GM12878 (cell line): ENCODE results near the gene CMSS1. TPM values are rescaled to one million over a fixed set of nuclear protein-coding genes. Genes with fewer than 3 reads are reported as not detected.

ENCODE experiments used
- ATAC-seq: fragments of 200-7000 bp; cut with Tn5 transposase; 3 replicates; pipeline ENCODE4 v1.9.1; 2020; ENCODE audit warnings: mild to moderate bottlenecking, moderate library complexity
- BruUV-seq: library from RNA; stranded (reverse); fragments of 400-500 nt; replicated peaks from 2 replicates; lab custom pipeline; 2021; lab: Mats Ljungman, UMichigan
- CTCF ChIA-PET: fragments of 300-600 bp; sonication (Branson Sonifier 250); formaldehyde crosslinking; extraction: SDS; loops from one replicate; lab custom pipeline; 2021; ENCODE audit warnings: inconsistent platforms; lab: Yijun Ruan, JAX
- POLR2A ChIA-PET: fragments of 350-600 bp; formaldehyde crosslinking; extraction: SDS; loops from one replicate; lab custom pipeline; 2021; ENCODE audit warnings: inconsistent platforms; lab: Charles Lee
- RAD21 ChIA-PET: fragments of 300-600 bp; sonication (Branson Sonifier 250); formaldehyde crosslinking; loops from one replicate; lab custom pipeline; 2023; ENCODE audit warnings: antibody characterized with exemption; ENCODE audit not compliant: unreplicated experiment; lab: Charles Lee
- SMC1A ChIA-PET: fragments of 300-600 bp; sonication (Branson Sonifier 250); formaldehyde crosslinking; loops from one replicate; lab custom pipeline; 2023; ENCODE audit not compliant: unreplicated experiment, uncharacterized antibody; lab: Charles Lee
- DNase-seq: peaks from one replicate; pipeline ENCODE4 v3.0.0-alpha.2; 2011; ENCODE audit warnings: low read depth, low spot score
- FAIRE-seq: peaks from 3 replicates; lab custom pipeline; 2011; peaks lifted over from hg19 to GRCh38; lab: Jason Lieb, UNC
- H2AFZ ChIP-seq: 2 replicates; pipeline ENCODE4 v1.6.0; 2011; ENCODE audit warnings: low read depth, low read length, control low read depth; ENCODE audit not compliant: control insufficient read depth
- H3K27ac ChIP-seq: 2 replicates; pipeline ENCODE4 v1.5.1; 2011; ENCODE audit warnings: control low read depth; ENCODE audit not compliant: control insufficient read depth, insufficient read depth
- H3K27me3 ChIP-seq, 2 experiments: replicated peaks in 1 of 2; 2 replicates each; pipeline versions ENCODE4 v1.6.0 to v1.6.1; 2011; ENCODE audit warnings: low read length in 1 of 2; ENCODE audit not compliant: control insufficient read depth in 2 of 2, insufficient read depth in 2 of 2
- H3K36me3 ChIP-seq, 2 experiments: 2 replicates each; pipeline ENCODE4 v1.5.1; 2011; ENCODE audit warnings: low read length in 1 of 2; ENCODE audit not compliant: control insufficient read depth in 2 of 2, insufficient read depth in 2 of 2
- H3K4me1 ChIP-seq: 2 replicates; pipeline ENCODE4 v1.6.1; 2011; ENCODE audit warnings: mild to moderate bottlenecking, low read length, moderate library complexity, mixed read lengths; ENCODE audit not compliant: control insufficient read depth, insufficient read depth
- H3K4me2 ChIP-seq: 2 replicates; pipeline ENCODE4 v1.6.0; 2011; ENCODE audit warnings: control low read depth; ENCODE audit not compliant: control insufficient read depth, insufficient read depth
- H3K4me3 ChIP-seq: fragments of 200-600 bp; sonication (generic); 2 replicates; pipeline ENCODE4 v1.5.1; 2016
- H3K79me2 ChIP-seq: 2 replicates; pipeline ENCODE4 v1.6.0; 2011; ENCODE audit warnings: low read length; ENCODE audit not compliant: control insufficient read depth, insufficient read depth
- H3K9ac ChIP-seq: 2 replicates; pipeline ENCODE4 v1.8.0; 2011; ENCODE audit warnings: low read length, control low read depth, mixed read lengths; ENCODE audit not compliant: control insufficient read depth, insufficient read depth
- H3K9me3 ChIP-seq: replicated peaks from 3 replicates; pipeline ENCODE4 v1.5.1; 2011; ENCODE audit warnings: mild to moderate bottlenecking, low read length; ENCODE audit not compliant: control insufficient read depth, insufficient read depth
- H4K20me1 ChIP-seq: 2 replicates; pipeline ENCODE4 v1.6.0; 2011; ENCODE audit not compliant: control insufficient read depth, insufficient read depth
- BCL3 ChIP-seq: IDR thresholded peaks from 2 replicates; pipeline ENCODE4 v1.6.1; 2011; ENCODE audit warnings: borderline replicate concordance, low read depth, mild to moderate bottlenecking, moderate library complexity, low read length; ENCODE audit not compliant: insufficient read depth, poor library complexity, severe bottlenecking
- CBX3 ChIP-seq: fragments of 200-600 bp; sonication (generic); IDR thresholded peaks from 2 replicates; pipeline ENCODE4 v1.6.1; 2016; ENCODE audit warnings: low read depth, borderline replicate concordance
- E2F8 ChIP-seq: fragments of 450-650 bp; IDR thresholded peaks from 2 replicates; pipeline ENCODE4 v1.6.1; 2018; ENCODE audit warnings: mild to moderate bottlenecking, low read depth, moderate library complexity; ENCODE audit not compliant: partially characterized antibody
- FOXM1 ChIP-seq: IDR thresholded peaks from 2 replicates; pipeline ENCODE4 v1.6.1; 2012; ENCODE audit warnings: low read depth, mild to moderate bottlenecking, inconsistent platforms, low read length, moderate library complexity
- RAD51 ChIP-seq: fragments of 450-650 bp; IDR thresholded peaks from 2 replicates; pipeline ENCODE4 v1.6.1; 2016; ENCODE audit warnings: moderate library complexity, mild to moderate bottlenecking, inconsistent platforms
- RUNX3 ChIP-seq: IDR thresholded peaks from 2 replicates; pipeline ENCODE4 v1.6.1; 2012; ENCODE audit warnings: low read length, inconsistent platforms
- SRF ChIP-seq, 2 experiments: IDR thresholded peaks; 2 replicates each; pipeline ENCODE4 v1.6.1; 2011; ENCODE audit warnings: low read depth in 2 of 2, low read length in 2 of 2, mild to moderate bottlenecking in 1 of 2, moderate library complexity in 1 of 2
- USF1 ChIP-seq: IDR thresholded peaks from 2 replicates; pipeline ENCODE4 v1.6.1; 2011; ENCODE audit warnings: borderline replicate concordance, low read depth, mild to moderate bottlenecking, moderate library complexity, mixed read lengths, low read length; ENCODE audit not compliant: insufficient read depth; ENCODE audit errors: extremely low read length
- YBX1 ChIP-seq: fragments of 450-650 bp; IDR thresholded peaks from 2 replicates; pipeline ENCODE4 v1.6.1; 2016; ENCODE audit warnings: antibody characterized with exemption
- ZNF207 ChIP-seq: fragments of 450-650 bp; IDR thresholded peaks from 2 replicates; pipeline ENCODE4 v1.6.1; 2014; ENCODE audit warnings: antibody characterized with exemption, mild to moderate bottlenecking, borderline replicate concordance
- ZNF217 ChIP-seq: fragments of 450-650 bp; IDR thresholded peaks from 2 replicates; pipeline ENCODE4 v1.6.1; 2017; ENCODE audit warnings: antibody characterized with exemption, mild to moderate bottlenecking
- WGBS: methylation state at CpG from one replicate; pipeline ENCODE4 v1.1.6; 2016; ENCODE audit warnings: low lambda C conversion rate; ENCODE audit not compliant: insufficient replicate concordance, insufficient coverage; ENCODE audit errors: missing lambda C conversion rate; 5-methylcytosine and 5-hydroxymethylcytosine counted together
- in situ Hi-C: fragments of 300-500 bp; cut with MboI; formaldehyde crosslinking; loops from 9 replicates; pipeline ENCODE4 v1.14.3; 2018; ENCODE audit warnings: mixed read lengths
- intact Hi-C: fragments of 100-400 bp; cut with micrococcal nuclease; formaldehyde crosslinking; loops from one replicate; pipeline ENCODE4 v1.14.2; 2022; ENCODE audit not compliant: unreplicated experiment
- polyA plus RNA-seq, 11 experiments: library from polyadenylated mRNA; depleted of rRNA in 4 of 11; unstranded in 6 of 11; stranded (reverse) in 5 of 11; fragments of >200 nt; fragmentation: Nextera tagmentation in 4 of 11; fragmentation: Illumina TruSeq in 1 of 11; extraction: Ambion mirVana in 4 of 11; extraction: Trizol in 1 of 11; gene quantifications; 1 replicate in 1 of 11; 2 replicates in 10 of 11; pipeline versions ENCODE4 v1.2.1 to v1.2.3, GENCODE V29; 2011 to 2016; ENCODE audit warnings: inconsistent platforms in 2 of 11, missing spikeins in 2 of 11, low read depth in 1 of 11
- total RNA-seq, 4 experiments: library from RNA; depleted of rRNA in 3 of 4; stranded (reverse); fragments of >200 nt in 3 of 4; fragmentation: Illumina TruSeq in 1 of 4; extraction: Trizol in 1 of 4; gene quantifications; 2 replicates each; pipeline versions ENCODE4 v1.2.1 to v1.2.3, GENCODE V29; 2013 to 2021

The CMSS1 gene
- total and polyA plus RNA-seq, 10 of the 15 experiments (the other 5 are each of a cell fraction or from before 2014, with no cell fraction given) = 31.0 to 118 (median 70.1) TPM

- ChIA-PET CTCF (no interaction called here), POLR2A (no interaction called here), RAD21 (no interaction called here), SMC1A (interaction anchor here (0.6 to 1.2 kb wide), 3 partner anchors 15 to 462 kb away, joined by 3 read pairs; no protein-coding TSS in a partner anchor)
- in situ Hi-C loops (no loop called here), intact Hi-C loops (no loop called here)
- WGBS = 92% methylated on average over 2 of the region's 2 CpGs
- BruUV-seq = no TSS peak
- no peak overlapping the region for H3K4me2 ChIP-seq
- H3K4me1 ChIP-seq = no peaks in the 10 kb centered on the region
- H4K20me1 ChIP-seq = no peaks in the 10 kb centered on the region
- H2AFZ ChIP-seq = no peak overlapping the region
- H3K36me3 ChIP-seq = no peaks in the 10 kb centered on the region
- TF ChIP-seq USF1 = no peak
- TF ChIP-seq RUNX3 = no peak
- TF ChIP-seq YBX1 = no peak
- no peak for TF ChIP-seq CBX3
- no peak for TF ChIP-seq FOXM1
- no peak for TF ChIP-seq BCL3
- TF ChIP-seq ZNF207 = no peak
- TF ChIP-seq E2F8 = no peak
- no peak for TF ChIP-seq SRF (IDR thresholded peaks at IDR 0.05; ENCODE audit: low read depth in 2 of 2, low read length in 2 of 2)
- no peak for TF ChIP-seq RAD51
- no peak for TF ChIP-seq ZNF217
- no peak overlapping the region for H3K27ac ChIP-seq
- no peaks in the 10 kb centered on the region for H3K9me3 ChIP-seq
- no peak overlapping the region for H3K9ac ChIP-seq
- no peak for DNase-seq
- no peaks in the 10 kb centered on the region for H3K27me3 ChIP-seq
- ATAC-seq = no peak
- H3K4me3 ChIP-seq = no peak overlapping the region
- no peak for FAIRE-seq
- H3K79me2 ChIP-seq = no peaks in the 10 kb centered on the region
Measured at GRCh38 chr3:99982650-99983049, 165.0 kb downstream of the CMSS1 start.
